Measurements from ENCODE around the gene CEACAM18.
"Not testable (repeated sequence)": the region's sequence is repeated elsewhere in the genome, so short reads cannot be mapped to it uniquely, and the experiment has no call there.

The CEACAM18 gene

GRCh38 chr19:51478381-51479234, at the start of gene CEACAM18:
TSS of gene CEACAM18 (plus strand) at chr19:51478539.
- Mint-ChIP-seq H3K36me3 (no peaks in the 10 kb centered on the region), H3K27me3 (peaks cover 13% of the 10 kb centered on the region)

GRCh38 chr19:51430221-51430620, 48.1 kb upstream of the CEACAM18 start:
- CTCF ChIA-PET = no interaction called here
- no peaks in the 10 kb centered on the region for H3K4me1 Mint-ChIP-seq

More at GRCh38 chr19:51478381-51479234, at the start of gene CEACAM18:
- H3K4me1 Mint-ChIP-seq = no peaks in the 10 kb centered on the region
- H3K4me3 Mint-ChIP-seq = no peak within 1 kb of the TSS
- no peaks in the 10 kb centered on the region for H3K9me3 Mint-ChIP-seq
- H3K27ac Mint-ChIP-seq = no peak within 1 kb of the TSS
- CTCF ChIA-PET = interaction anchor here (0.6 kb wide), 1 partner anchor 174 kb away, joined by 3 read pairs; no protein-coding TSS in a partner anchor
- no peak for DNase-seq

GRCh38 chr19:51431124-51431523, 47.2 kb upstream of the CEACAM18 start:
- Mint-ChIP-seq H3K9me3 (no peaks in the 10 kb centered on the region), H3K36me3 (no peaks in the 10 kb centered on the region), H3K4me3 (no peak overlapping the region), H3K27ac (no peak overlapping the region), H3K27me3 (peaks cover 13% of the 10 kb centered on the region), H3K4me1 (no peaks in the 10 kb centered on the region)
- DNase-seq = no peak
- CTCF ChIA-PET = no interaction called here

More at GRCh38 chr19:51430221-51430620, 48.1 kb upstream of the CEACAM18 start:
- Mint-ChIP-seq H3K27ac (no peak overlapping the region), H3K27me3 (peaks cover 15% of the 10 kb centered on the region), H3K4me3 (no peak overlapping the region), H3K9me3 (no peaks in the 10 kb centered on the region), H3K36me3 (no peaks in the 10 kb centered on the region)
- DNase-seq = no peak

- CTCF ChIA-PET = no interaction called here
- H3K36me3 Mint-ChIP-seq = no peaks in the 10 kb centered on the region
- H3K9me3 Mint-ChIP-seq = no peaks in the 10 kb centered on the region
- H3K27ac Mint-ChIP-seq = no peak overlapping the region
- DNase-seq = no peak
- peaks cover 18% of the 10 kb centered on the region for H3K27me3 Mint-ChIP-seq
- H3K4me1 Mint-ChIP-seq = peaks cover under 1% of the 10 kb centered on the region
- no peak overlapping the region for H3K4me3 Mint-ChIP-seq
Observed at GRCh38 chr19:51433043-51433442, 45.3 kb upstream of the CEACAM18 start.

- Mint-ChIP-seq H3K4me1 (peaks cover 10% of the 10 kb centered on the region), H3K27ac (no peak overlapping the region), H3K9me3 (no peaks in the 10 kb centered on the region), H3K4me3 (no peak overlapping the region), H3K27me3 (peaks cover 30% of the 10 kb centered on the region), H3K36me3 (no peaks in the 10 kb centered on the region)
- CTCF ChIA-PET = interaction anchor here (0.9 to 1.5 kb wide), 2 partner anchors 10 to 38 kb away, joined by 3 to 4 read pairs; no protein-coding TSS in a partner anchor
- no peak for DNase-seq
Observed at GRCh38 chr19:51434456-51434855, 43.9 kb upstream of the CEACAM18 start.

GRCh38 chr19:51439021-51439465, 39.3 kb upstream of the CEACAM18 start:
- Mint-ChIP-seq H3K27me3 (peaks cover 60% of the 10 kb centered on the region), H3K9me3 (no peaks in the 10 kb centered on the region), H3K27ac (no peak overlapping the region), H3K4me3 (no peak overlapping the region), H3K36me3 (no peaks in the 10 kb centered on the region), H3K4me1 (peaks cover 45% of the 10 kb centered on the region)
- peak; percentile 53 for DNase-seq
- CTCF ChIA-PET = interaction anchor here (0.8 to 6.9 kb wide), 10 partner anchors 10 to 1166 kb away, joined by 3 to 58 read pairs (median 6); partner anchors contain the start of gene SIGLEC10

- no peaks in the 10 kb centered on the region for H3K9me3 Mint-ChIP-seq
- no peaks in the 10 kb centered on the region for H3K36me3 Mint-ChIP-seq
- H3K4me3 Mint-ChIP-seq = no peak overlapping the region
- no peak for DNase-seq
- peaks cover 45% of the 10 kb centered on the region for H3K4me1 Mint-ChIP-seq
- H3K27ac Mint-ChIP-seq = no peak overlapping the region
- peaks cover 64% of the 10 kb centered on the region for H3K27me3 Mint-ChIP-seq
- CTCF ChIA-PET = interaction anchor here (1.4 to 6.9 kb wide), 9 partner anchors 9 to 101 kb away, joined by 3 to 58 read pairs (median 5); partner anchors contain the start of gene SIGLEC10
Observed at GRCh38 chr19:51440052-51440451, 38.3 kb upstream of the CEACAM18 start.

GRCh38 chr19:51440846-51441409, 37.4 kb upstream of the CEACAM18 start:
- DNase-seq = peak; percentile 24
- H3K27ac Mint-ChIP-seq = no peak overlapping the region

GRCh38 chr19:51441410-51442390, 36.6 kb upstream of the CEACAM18 start:
- Mint-ChIP-seq H3K4me3 (peak overlapping the region; percentile 70), H3K9me3 (peaks cover under 1% of the 10 kb centered on the region)

More at GRCh38 chr19:51440846-51441409, 37.4 kb upstream of the CEACAM18 start:
- H3K4me3 Mint-ChIP-seq = peak overlapping the region; percentile 70
- H3K4me1 Mint-ChIP-seq = peaks cover 45% of the 10 kb centered on the region
- H3K9me3 Mint-ChIP-seq = no peaks in the 10 kb centered on the region
- H3K27me3 Mint-ChIP-seq = peaks cover 68% of the 10 kb centered on the region
- CTCF ChIA-PET = interaction anchor here (1.0 to 6.9 kb wide), 7 partner anchors 16 to 216 kb away, joined by 3 to 58 read pairs (median 6); partner anchors contain the start of gene SIGLEC10
- no peaks in the 10 kb centered on the region for H3K36me3 Mint-ChIP-seq

GRCh38 chr19:51447510-51447909, 30.8 kb upstream of the CEACAM18 start:
- not testable (repeated sequence) for H3K27ac Mint-ChIP-seq, H3K36me3 Mint-ChIP-seq, DNase-seq, H3K4me3 Mint-ChIP-seq
- H3K4me1 Mint-ChIP-seq = peaks cover 30% of the 10 kb centered on the region
- H3K9me3 Mint-ChIP-seq = peaks cover 20% of the 10 kb centered on the region
- CTCF ChIA-PET = interaction anchor here (1.2 kb wide), 1 partner anchor 27 kb away, joined by 3 read pairs; no protein-coding TSS in a partner anchor
- H3K27me3 Mint-ChIP-seq = peaks cover 46% of the 10 kb centered on the region

More at GRCh38 chr19:51441410-51442390, 36.6 kb upstream of the CEACAM18 start:
- H3K36me3 Mint-ChIP-seq = peaks cover 1% of the 10 kb centered on the region
- peak overlapping the region; percentile 62 for H3K27ac Mint-ChIP-seq
- peaks cover 46% of the 10 kb centered on the region for H3K4me1 Mint-ChIP-seq
- CTCF ChIA-PET = interaction anchor here (0.9 to 6.9 kb wide), 6 partner anchors 20 to 215 kb away, joined by 3 to 58 read pairs (median 5); partner anchors contain the start of gene SIGLEC10
- peaks cover 66% of the 10 kb centered on the region for H3K27me3 Mint-ChIP-seq
- DNase-seq = peak; percentile 91

- Mint-ChIP-seq H3K36me3 (peaks cover 7% of the 10 kb centered on the region), H3K4me1 (peaks cover 26% of the 10 kb centered on the region), H3K27ac (no peak overlapping the region), H3K27me3 (peaks cover 42% of the 10 kb centered on the region), H3K9me3 (peaks cover 20% of the 10 kb centered on the region), H3K4me3 (peak overlapping the region; percentile 32)
- CTCF ChIA-PET = interaction anchor here (1.2 kb wide), 1 partner anchor 27 kb away, joined by 3 read pairs; no protein-coding TSS in a partner anchor
- DNase-seq = no peak
Observed at GRCh38 chr19:51448011-51448410, 30.3 kb upstream of the CEACAM18 start.

GRCh38 chr19:51448411-51449016, 29.8 kb upstream of the CEACAM18 start:
- H3K36me3 Mint-ChIP-seq = peaks cover 7% of the 10 kb centered on the region
- H3K4me3 Mint-ChIP-seq = peak overlapping the region; percentile 32
- peaks cover 20% of the 10 kb centered on the region for H3K9me3 Mint-ChIP-seq
- CTCF ChIA-PET = interaction anchor here (1.2 to 1.4 kb wide), 3 partner anchors 9 to 28 kb away, joined by 3 read pairs; no protein-coding TSS in a partner anchor
- H3K27me3 Mint-ChIP-seq = peaks cover 39% of the 10 kb centered on the region
- peak; percentile 44 for DNase-seq
- H3K27ac Mint-ChIP-seq = peak overlapping the region; percentile 8
- H3K4me1 Mint-ChIP-seq = peaks cover 25% of the 10 kb centered on the region
